GM21723 (cell line): ENCODE results near the gene SORCS2.

Experiments
- ATAC-seq: cut with Tn5 transposase; IDR thresholded peaks from one replicate; pipeline ENCODE4 v1.9.1; 2021; ENCODE audit warnings: mild to moderate bottlenecking, moderate library complexity; ENCODE audit not compliant: unreplicated experiment

SORCS2 gene

DNA sequence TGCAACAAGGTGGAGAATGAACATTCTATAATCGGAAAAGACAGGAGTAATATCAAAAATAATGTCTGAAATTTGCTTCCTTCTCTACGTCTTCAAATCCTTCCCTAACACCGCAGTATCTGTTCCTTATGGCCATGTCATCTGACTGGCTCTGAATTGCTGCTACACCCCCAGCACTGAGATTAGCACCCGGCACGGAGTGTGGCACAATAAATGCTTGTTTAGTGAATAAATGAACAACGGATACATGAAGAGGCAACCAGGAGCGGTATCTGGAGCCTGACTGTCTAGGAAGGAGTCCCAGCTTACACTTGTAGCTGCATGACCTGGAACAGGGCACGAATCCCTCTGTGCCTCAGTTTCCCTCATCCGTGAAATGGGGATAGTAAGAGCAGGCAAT lies 583.1 kb downstream of the SORCS2 start:
- ATAC-seq = no peak

DNA sequence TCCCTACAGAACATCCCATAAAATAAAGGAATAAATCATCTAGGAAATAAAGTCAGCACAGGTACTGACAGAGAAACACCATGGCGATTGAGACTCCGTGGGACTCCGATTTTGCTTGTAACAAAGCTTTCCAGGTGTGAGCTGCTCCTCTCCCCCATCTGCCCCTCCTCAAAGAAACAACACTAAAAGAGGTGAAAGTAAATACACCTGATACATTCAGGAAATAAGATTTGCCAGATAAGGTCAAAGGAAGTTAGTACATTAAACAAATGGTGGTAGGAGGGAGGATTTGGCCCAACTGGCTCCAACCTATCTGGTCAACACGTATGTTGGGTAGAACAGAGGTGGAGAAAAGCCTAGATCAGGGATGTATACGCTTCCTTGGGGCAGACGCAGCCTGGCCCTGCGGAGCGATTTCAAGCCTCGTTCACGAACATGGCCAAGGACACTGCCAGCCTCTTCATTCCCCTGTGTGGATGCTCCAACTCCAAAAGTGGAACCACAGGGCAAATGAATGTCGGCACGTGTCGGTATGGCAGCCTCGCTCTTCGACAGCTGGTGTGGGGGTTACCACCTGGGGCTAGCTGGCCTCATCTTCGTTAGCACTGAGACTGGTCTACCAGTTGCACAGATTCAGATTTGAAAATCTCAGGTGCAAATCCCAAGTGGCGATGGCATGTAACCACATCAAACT lies 584.8 kb downstream of the SORCS2 start:
- no peak for ATAC-seq

DNA sequence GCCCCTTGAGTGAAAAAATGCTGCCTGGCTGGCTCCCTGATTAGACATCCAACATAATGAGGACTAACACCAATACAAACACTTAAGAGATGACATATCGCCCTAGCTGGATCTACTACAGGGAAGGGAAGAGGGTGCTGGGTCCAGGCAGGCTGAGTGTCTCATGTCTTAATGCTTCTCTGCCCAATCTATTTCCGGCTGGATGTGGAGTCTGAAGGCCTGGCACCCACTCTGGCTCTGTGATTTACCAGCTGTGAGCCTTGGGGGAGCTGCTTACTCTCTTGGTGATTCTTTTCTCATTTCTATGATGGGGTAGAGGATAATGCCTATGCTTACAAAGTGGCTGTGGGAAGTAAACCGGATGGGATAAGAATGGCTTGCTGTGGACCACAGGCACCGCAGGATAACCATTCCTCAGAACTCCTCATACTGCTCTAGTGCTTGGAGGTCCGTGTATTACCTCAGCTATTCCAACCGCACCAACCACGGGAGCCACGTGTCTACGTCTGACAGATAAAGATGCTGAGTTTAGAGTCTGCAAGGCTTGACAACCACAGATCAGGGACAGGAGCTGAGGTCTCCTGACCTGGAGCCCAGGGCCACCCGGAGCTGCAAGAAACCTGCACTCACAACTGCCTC lies 585.7 kb downstream of the SORCS2 start:
- no peak for ATAC-seq

DNA sequence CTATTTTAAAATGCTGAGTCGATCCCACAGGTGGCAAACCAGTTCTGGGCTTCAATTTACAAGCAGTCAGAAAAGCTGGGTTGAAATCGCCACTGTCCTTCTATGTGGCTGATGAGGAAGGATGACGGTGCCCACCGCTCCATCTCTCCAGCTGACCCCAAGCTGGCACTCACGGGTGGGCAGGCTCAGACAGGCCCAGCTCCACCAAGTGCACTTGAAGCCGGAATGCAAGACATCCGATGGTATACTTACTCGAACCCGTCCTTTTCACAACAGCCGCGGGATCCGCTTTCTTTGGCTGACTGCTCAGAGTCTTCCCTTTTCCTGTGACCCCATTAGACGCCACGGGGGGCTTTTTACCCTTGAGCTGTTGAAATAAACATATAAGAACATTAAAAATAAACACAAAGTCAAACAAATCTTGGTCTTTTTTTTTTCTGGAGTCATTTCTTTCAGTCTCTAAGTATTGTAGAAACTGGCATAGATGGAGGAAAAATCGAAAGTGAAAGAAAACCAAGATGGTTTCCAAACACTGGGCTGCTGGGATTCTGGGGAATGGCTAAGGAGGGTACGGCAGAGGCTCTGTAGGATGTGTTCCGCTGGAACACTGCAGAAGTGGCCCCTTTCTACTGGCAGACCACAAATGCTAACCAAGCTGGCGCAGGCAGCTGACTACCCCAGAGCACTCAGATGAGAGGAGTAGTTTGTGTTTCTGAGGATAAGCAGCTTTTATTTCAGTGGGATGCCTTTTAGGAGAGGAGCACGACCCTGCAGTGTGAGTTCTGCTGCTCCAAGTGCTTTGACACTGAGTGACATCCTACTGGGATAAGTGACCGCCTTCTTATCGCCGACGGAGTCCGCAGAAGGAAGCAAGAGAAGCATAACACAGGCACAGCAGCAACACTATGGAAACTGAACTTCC lies 586.4 kb downstream of the SORCS2 start:
- no peak for ATAC-seq

DNA sequence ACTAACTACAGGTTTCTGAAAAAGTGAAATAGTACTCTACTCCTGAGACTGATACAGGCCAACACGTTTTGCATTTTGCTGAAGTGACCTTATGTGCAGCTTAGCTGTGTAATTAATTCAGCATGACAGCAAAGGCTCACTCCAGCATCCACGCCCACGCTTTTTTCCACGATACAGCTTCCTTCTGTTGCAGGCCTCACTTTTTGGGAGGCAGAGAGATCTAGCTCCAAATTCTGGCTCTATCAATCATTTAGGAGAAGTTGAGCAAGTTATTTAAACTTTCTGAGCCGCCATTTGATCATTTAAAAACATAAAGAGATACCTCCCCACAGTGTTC lies 587.1 kb downstream of the SORCS2 start:
- no peak for ATAC-seq

DNA sequence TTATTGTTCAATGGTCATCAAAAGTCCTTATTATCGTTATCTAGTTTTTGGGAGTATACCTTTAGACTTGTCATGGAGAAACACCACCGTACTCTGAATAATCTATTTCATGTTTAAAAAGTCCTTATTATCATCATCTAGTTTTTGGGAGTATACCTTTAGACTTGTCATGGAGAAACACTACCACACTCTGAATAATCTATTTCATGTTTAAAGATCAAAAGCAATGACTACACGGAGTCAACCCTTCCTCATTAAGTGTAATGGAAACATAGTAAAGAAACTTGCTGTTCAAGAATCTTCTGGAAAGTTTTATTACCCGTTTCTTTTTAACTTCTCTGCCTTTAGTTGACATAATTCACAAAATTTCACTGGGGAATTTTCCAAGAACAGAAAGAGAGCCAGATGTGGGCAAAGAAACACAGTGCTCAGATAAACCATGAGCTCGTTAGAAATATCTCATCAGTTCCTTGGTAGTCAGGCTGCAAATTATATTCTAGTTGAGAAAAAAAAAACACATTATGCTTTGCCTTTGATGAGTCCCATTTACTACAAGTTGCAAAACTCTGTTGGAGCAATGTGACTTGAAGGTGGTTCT lies 588.5 kb downstream of the SORCS2 start:
- ATAC-seq = no peak

DNA sequence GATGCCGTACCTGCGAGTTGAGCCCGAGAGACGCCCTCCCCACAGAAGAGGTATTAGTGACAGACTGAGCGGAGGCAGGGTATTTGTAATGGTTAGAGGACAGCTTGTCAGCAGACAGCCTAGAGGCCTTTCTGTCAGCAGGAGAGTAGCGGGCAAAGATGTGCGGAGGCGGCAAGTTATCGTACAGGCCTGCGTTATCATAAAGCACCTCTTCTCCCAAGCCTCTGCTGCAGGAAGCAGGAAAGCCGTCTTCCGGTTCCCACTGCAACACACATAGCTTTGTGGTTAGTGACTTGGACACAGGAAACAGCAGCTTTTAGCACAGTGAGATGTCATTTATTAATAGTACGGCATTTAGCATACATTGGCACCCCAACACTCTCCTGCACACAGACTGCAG lies 589.0 kb downstream of the SORCS2 start:
- ATAC-seq = no peak

DNA sequence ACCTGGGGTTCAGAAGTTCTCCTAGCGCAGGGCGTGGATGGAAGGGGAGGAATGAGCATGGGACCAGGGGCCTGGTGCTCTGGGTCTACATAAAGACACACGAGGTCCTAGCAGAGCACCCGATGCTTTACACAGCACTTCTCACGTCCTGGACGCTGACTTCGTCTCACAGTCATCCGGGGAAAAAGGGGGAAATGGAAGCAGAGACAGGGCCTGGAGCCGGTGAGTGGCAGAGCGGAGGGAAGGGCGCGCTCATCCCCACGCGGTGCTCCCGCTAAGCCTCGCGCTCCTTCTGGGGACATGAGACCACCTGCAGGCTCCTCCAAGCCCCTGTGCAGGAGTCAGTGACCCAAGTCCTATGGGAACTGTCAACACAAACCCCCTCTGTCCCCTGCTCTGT lies 589.7 kb downstream of the SORCS2 start:
- ATAC-seq = no peak

DNA sequence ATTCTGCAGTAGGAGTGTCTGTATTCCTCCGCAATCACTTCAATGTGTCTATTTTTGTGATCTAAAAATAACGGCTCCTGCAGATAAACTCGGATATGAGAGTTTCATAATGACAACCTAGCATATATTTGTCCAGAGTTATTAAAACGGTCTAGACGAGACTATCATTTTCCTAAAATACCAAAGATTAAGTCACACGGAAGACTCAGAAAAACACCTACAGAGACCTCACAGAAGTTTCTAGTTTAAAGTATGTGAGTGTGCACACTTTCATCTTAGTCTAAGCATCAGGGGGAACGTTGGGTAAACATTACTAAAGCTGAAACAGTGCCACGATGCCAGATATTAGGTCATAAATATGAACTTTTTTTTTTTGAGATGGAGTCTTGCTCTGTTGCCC lies 590.4 kb downstream of the SORCS2 start:
- ATAC-seq = no peak

DNA sequence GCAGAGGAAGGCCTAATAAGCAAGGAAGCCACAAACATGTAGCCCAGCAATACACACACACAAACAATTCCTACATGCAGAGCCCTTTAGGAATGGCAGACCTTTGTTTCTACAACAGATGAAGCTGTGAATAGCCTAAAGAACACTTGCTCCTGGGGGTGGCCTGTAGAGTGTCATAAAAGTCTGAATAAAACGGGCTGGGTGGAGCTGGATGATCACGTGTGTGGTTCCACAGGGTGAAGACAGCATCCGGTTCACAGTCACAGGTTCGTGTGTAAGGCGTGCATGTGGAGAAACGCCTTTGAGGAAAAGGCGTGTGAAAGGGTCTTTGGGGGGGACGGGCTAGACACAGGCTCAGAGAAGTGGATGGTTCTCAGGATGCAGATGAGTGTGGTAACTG lies 591.2 kb downstream of the SORCS2 start:
- no peak for ATAC-seq

DNA sequence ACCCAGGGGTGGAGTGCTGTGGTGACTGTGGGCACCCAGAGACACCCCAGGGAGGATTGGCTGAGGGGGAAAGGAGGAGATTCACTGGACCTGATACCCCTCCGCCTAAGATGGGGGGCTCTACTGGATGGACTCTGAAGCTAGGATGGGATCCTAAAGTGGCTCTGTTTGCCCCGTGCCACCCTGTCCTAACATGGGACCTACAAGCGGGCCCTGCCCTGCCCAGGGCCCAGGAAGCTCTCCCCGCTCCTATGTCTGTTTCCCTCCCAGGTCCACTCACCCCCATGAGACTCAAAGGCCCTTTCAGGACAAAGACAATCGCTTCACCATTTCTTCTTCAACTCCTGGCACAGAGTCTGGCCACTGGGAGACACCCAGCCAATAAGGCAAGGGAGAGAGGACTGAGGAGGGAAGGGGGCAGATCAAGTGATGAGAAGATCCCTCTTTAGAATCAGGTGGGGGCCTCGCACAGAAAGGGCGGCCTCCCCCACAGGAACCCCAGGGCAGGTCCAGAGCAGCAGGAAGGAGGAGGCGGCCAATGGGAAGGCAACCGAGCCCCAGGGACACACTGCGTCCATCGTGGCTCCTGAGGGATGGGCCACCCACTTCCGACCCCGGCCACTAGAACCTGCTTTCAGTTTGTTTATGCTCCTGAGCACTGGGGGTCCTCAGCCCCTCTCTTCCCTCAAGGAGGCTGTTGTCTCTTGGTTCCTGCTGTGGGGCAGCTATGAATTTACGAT lies 592.0 kb downstream of the SORCS2 start:
- no peak for ATAC-seq

DNA sequence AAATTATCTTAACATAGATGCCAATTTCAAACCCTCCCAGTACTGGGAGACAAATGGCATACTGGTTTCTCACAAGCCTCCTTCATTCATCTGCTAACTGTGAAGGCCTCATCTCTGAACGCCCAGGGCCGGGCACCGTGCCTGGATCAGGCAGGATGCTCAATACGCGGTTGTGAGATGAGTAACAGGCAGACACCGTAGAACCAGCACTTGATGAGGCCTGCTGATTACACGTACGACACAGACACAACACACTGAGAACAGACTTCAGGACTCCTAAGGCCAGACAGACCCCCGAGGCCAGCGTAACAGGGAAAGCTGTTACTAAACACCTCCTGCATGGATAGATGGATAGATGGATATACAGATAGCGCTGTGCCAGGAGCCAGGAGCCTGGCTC lies 592.7 kb downstream of the SORCS2 start:
- ATAC-seq = no peak

DNA sequence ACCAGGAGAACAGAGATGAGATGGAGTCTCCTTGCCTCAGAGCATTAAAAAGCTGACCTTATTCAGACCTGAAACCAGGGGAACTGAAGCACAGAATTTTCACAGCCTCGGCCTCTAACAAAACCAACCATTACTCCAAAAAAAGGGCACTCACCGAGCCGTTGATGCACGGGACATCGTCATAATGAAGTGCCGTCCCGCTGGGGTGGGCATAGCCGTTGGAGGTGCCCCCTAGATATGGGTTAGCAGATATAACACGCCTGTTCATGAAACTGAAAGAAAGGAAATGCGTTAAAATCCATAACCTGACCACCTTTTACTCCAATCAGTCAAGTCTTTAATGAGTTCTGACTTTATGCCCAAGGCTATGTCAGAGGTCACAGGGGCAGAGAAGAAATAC lies 593.7 kb downstream of the SORCS2 start:
- ATAC-seq = no peak

DNA sequence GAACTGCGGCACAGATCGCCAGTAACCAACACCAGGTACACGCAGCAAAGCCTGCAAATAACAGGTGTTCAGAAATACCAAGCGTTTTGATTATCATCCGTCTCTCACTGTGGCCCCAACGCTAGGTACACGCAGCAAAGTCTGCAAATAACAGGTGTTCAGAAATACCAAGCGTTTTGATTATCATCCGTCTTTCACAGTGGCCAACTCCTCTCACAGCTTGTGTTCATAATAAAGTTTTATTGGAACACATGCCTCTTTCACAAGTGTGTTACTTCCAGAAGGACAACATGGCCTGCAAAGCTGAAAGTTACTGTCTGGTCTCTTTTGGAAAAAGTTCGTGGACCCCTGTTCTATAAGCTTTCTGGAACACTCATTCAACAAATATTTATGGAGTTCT lies 594.2 kb downstream of the SORCS2 start:
- no peak for ATAC-seq

DNA sequence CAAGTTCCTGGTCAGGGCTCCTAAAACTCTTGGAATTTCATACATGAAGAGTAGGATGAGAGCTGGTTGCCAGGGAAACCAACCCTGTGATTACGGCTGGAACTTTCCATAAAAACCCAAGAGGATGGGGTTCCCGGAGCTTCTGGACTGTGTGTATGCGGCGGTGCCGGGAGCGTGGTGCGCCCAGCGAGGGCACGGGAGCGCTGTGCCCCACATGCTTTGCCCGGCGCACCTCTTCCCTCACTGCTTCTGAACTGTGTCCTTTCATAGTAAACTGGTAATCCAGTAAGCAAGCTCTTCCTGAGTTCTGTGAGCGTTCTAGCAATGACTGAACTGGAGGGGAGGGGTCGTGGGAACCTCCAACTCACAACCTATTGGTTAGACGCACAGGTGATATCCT lies 594.7 kb downstream of the SORCS2 start:
- no peak for ATAC-seq

DNA sequence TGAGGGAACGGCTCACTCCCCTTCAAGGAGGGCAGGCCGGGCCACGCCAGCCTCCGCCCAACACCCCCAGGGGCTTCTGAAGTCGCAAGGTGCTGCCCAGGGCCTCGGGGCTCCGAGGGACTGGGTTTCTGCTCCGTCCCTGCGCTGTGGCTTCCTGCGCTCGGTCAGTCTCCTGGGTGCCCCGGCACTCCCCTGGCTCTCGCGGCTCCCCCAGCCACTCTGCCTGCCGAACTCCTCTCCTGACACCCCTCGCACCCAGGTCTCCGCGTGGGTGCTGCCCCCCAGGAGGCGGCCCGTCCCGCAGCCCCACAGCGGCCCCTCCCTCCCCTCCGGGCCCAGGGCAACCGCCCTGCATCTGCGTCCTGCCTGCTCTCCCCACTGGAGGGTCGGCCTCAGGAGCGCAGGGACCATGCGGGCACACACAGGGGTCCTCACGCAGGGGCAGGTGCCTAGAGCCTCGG lies 595.4 kb downstream of the SORCS2 start:
- ATAC-seq = no peak

DNA sequence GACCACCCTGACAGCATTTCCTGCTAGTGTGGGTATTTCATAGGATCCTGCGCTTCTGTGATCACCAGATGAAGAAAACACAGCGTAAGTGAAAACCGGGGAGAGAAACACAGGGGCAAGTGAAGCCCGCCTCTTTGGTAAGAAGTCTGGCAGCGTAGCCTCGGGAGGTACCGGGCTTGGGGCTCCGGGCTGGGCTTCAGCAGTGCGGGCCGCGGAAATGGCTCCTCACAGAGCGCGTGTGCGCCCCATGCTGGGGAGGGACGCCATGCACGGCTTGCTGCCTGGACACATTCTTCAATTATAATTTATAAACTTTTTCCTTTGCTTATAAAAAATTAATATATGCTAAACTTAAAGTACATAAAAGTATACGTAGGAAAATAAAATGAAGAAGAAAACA lies 595.9 kb downstream of the SORCS2 start:
- no peak for ATAC-seq

DNA sequence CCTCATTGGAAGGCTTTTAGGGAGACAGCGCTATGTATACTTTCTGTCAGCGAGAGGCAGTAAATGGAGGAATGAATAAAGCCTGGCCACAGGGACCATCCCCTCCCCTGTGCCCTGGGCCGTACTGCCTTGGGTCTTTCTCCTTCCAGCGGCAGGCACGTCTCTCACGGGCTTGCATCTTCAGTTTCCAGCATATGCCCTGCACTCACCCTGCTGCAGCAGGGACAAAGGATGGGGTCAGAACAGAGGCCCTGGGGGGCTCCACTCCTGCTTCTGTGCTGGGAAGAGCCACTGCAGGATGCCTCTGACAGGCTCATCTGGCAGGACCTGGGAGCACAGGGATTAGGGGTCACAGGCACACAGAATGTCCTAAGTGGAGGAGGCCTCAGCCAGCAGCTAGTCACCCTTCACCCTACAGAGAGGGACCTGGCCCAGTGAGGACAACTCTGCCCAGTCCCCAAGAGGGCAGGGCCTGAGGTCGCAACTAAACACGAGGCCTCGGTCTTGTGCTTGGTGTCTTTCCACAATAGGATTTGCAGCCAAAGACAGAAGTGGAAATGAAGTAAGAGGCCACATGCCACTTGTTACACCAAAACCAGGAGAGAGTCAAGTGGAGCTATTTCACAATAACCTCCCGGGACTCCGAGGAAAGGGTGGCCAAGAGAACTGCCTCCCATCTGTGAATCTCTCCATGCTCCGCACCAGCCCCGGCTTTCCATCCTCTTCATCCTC lies 596.5 kb downstream of the SORCS2 start:
- no peak for ATAC-seq

DNA sequence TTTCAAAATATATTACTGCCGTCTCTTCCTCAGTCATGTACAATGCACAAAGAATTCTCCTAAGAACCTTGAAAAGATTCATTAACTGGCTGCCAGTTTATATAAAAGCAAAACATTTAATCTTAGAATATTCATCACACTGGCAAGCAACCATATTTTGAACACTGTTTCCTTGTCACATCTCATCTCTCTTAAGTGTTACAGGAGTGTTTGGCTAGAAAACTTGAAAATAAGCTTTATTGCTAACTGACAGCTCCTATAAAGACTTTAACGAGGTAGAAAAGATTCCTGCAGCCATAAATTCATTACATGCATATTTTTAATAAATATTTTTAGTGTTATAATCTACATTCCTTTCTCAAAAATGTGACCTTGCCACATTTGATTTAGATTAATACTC lies 597.7 kb downstream of the SORCS2 start:
- ATAC-seq = no peak

DNA sequence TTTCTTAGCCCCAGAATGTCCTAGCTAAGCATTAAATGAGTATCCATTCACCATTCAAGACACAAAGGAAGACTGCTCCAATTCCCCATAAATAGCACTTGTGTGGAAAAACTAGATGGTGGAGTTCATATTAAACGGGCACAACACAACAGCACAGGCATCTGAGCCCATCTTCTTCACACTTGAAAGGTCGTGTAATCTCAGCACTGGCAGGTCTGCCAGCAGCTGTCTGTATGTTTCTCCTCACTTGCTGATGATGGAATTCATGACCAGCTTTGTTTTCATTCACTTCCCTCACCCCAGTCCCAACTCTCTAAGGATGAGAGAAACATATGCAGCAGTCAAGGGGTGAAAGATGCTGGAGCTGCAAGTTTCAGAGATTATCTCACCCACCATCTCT lies 598.7 kb downstream of the SORCS2 start:
- no peak for ATAC-seq
